Ishikawa (cell line): ENCODE data around the gene MAPK12.

Source experiments
- CEBPB ChIP-seq: IDR thresholded peaks from 2 replicates; pipeline ENCODE4 v1.6.1; 2012
- CREB1 ChIP-seq: IDR thresholded peaks from 2 replicates; pipeline ENCODE4 v1.6.1; 2012; ENCODE audit warnings: low read depth
- EGR1 ChIP-seq: IDR thresholded peaks from 2 replicates; pipeline ENCODE4 v1.6.1; 2012
- EP300 ChIP-seq: IDR thresholded peaks from 2 replicates; pipeline ENCODE4 v1.6.1; 2012; ENCODE audit warnings: borderline replicate concordance
- FOXM1 ChIP-seq: IDR thresholded peaks from 2 replicates; pipeline ENCODE4 v1.6.1; 2012; ENCODE audit warnings: low read depth, borderline replicate concordance
- MAX ChIP-seq: IDR thresholded peaks from 2 replicates; pipeline ENCODE4 v1.6.1; 2012
- RAD21 ChIP-seq: IDR thresholded peaks from 2 replicates; pipeline ENCODE4 v1.6.1; 2012; ENCODE audit warnings: low read depth
- REST ChIP-seq: IDR thresholded peaks from 2 replicates; pipeline ENCODE4 v1.6.1; 2012; ENCODE audit warnings: low read depth, mild to moderate bottlenecking
- TAF1 ChIP-seq: IDR thresholded peaks from 2 replicates; pipeline ENCODE4 v1.6.1; 2012; ENCODE audit warnings: low read depth, mild to moderate bottlenecking
- TCF12 ChIP-seq: IDR thresholded peaks from 2 replicates; pipeline ENCODE4 v1.6.1; 2012; ENCODE audit warnings: low read depth
- TEAD4 ChIP-seq: IDR thresholded peaks from 2 replicates; pipeline ENCODE4 v1.6.1; 2012
- USF1 ChIP-seq: IDR thresholded peaks from 2 replicates; pipeline ENCODE4 v1.6.1; 2012
- YY1 ChIP-seq: IDR thresholded peaks from 2 replicates; pipeline ENCODE4 v1.6.1; 2012; ENCODE audit warnings: low read depth
- ZBTB7A ChIP-seq: IDR thresholded peaks from 2 replicates; pipeline ENCODE4 v1.6.1; 2012; ENCODE audit warnings: low read depth

GRCh38 chr22:50211147-50211546 lies 50.3 kb downstream of the MAPK12 start:
- TF ChIP-seq EP300 (no peak), MAX (no peak), TAF1 (no peak), USF1 (no peak), CREB1 (no peak), REST (no peak), TEAD4 (no peak), CEBPB (no peak), RAD21 (no peak), YY1 (no peak), EGR1 (no peak), ZBTB7A (no peak), FOXM1 (no peak), TCF12 (no peak)
